Neural cell (in vitro differentiated cells): ENCODE data around the gene ATP1A2. TPM values are rescaled to one million over a fixed set of nuclear protein-coding genes. Genes with fewer than 3 reads are reported as not detected.

Experiments
- H2AFZ ChIP-seq: fragments of 200-600, 300-800 bp; sonication (generic), shearing (Covaris generic); 2 replicates; pipeline ENCODE4 v1.6.0; 2014; ENCODE audit warnings: low read depth, mild to moderate bottlenecking, antibody characterized with exemption, low read length, moderate library complexity
- H3F3A ChIP-seq: fragments of 200-600 bp; shearing (Covaris generic); 2 replicates; pipeline ENCODE4 v1.6.1; 2016; ENCODE audit warnings: mild to moderate bottlenecking, moderate library complexity, mixed read lengths, antibody characterized with exemption, low read length; ENCODE audit not compliant: insufficient read depth, poor library complexity, severe bottlenecking
- H3K27ac ChIP-seq: fragments of 200-600, 300-800 bp; sonication (generic), shearing (Covaris generic); 2 replicates; pipeline ENCODE4 v1.5.1; 2014; ENCODE audit warnings: mild to moderate bottlenecking, low read length, moderate library complexity
- H3K27me3 ChIP-seq: fragments of 300-800, 200-600 bp; sonication (generic), shearing (Covaris generic); 2 replicates; pipeline ENCODE4 v1.6.0; 2014; ENCODE audit warnings: mild to moderate bottlenecking, low read depth, low read length, moderate library complexity; ENCODE audit not compliant: insufficient read depth
- H3K36me3 ChIP-seq: fragments of 300-800, 200-600 bp; sonication (generic), shearing (Covaris generic); 2 replicates; pipeline ENCODE4 v1.5.1; 2014; ENCODE audit warnings: mild to moderate bottlenecking, antibody characterized with exemption, low read length, moderate library complexity; ENCODE audit not compliant: insufficient read depth
- H3K4me2 ChIP-seq: fragments of 300-800, 200-600 bp; sonication (generic), shearing (Covaris generic); 2 replicates; pipeline ENCODE4 v1.6.0; 2014; ENCODE audit warnings: mild to moderate bottlenecking, low read length
- H3K4me3 ChIP-seq: fragments of 300-800, 200-600 bp; sonication (generic), shearing (Covaris generic); 2 replicates; pipeline ENCODE4 v1.5.1; 2014; ENCODE audit warnings: mild to moderate bottlenecking, low read length, moderate library complexity
- H3K79me2 ChIP-seq: fragments of 200-600 bp; shearing (Covaris generic); replicated peaks from 2 replicates; pipeline ENCODE4 v1.6.0; 2014; ENCODE audit warnings: mild to moderate bottlenecking, low read length, moderate library complexity; ENCODE audit not compliant: insufficient read depth
- H3K9ac ChIP-seq: fragments of 300-800, 200-600 bp; sonication (generic), shearing (Covaris generic); 2 replicates; pipeline ENCODE4 v1.6.1; 2016; ENCODE audit warnings: mild to moderate bottlenecking, low read length, mixed read lengths
- H3K9me2 ChIP-seq: fragments of 200-600 bp; shearing (Covaris generic); 2 replicates; pipeline ENCODE4 v1.6.1; 2016; ENCODE audit warnings: mild to moderate bottlenecking, low read length, mixed read lengths; ENCODE audit not compliant: insufficient read depth
- H3K9me3 ChIP-seq: fragments of 200-600, 300-800 bp; sonication (generic), shearing (Covaris generic); 2 replicates; pipeline ENCODE4 v1.6.1; 2016; ENCODE audit warnings: mild to moderate bottlenecking, mixed run types, low read length, moderate library complexity, mixed read lengths
- H4K20me1 ChIP-seq: fragments of 200-600 bp; shearing (Covaris generic); 2 replicates; pipeline ENCODE4 v1.6.1; 2016; ENCODE audit warnings: mild to moderate bottlenecking, mixed run types; ENCODE audit not compliant: insufficient read depth
- EP300 ChIP-seq: fragments of 450-650 bp; conservative IDR thresholded peaks from 2 replicates; pipeline ENCODE4 v1.6.1; 2014; ENCODE audit warnings: antibody characterized with exemption, mild to moderate bottlenecking, moderate library complexity; ENCODE audit not compliant: poor library complexity, severe bottlenecking
- EZH2 ChIP-seq: fragments of 200-600, 300-800 bp; shearing (Covaris generic), sonication (generic); IDR thresholded peaks from 2 replicates; pipeline ENCODE4 v1.6.1; 2014; ENCODE audit warnings: antibody characterized with exemption, low read length, borderline replicate concordance, mild to moderate bottlenecking; ENCODE audit not compliant: insufficient read depth, poor library complexity, severe bottlenecking
- MXI1 ChIP-seq: fragments of 450-650 bp; conservative IDR thresholded peaks from 2 replicates; pipeline ENCODE4 v1.6.1; 2014; ENCODE audit warnings: antibody characterized with exemption, mild to moderate bottlenecking; ENCODE audit not compliant: poor library complexity, severe bottlenecking
- POLR2AphosphoS5 ChIP-seq: IDR thresholded peaks from 2 replicates; pipeline ENCODE4 v1.6.1; 2012
- RAD21 ChIP-seq: fragments of 450-650 bp; conservative IDR thresholded peaks from 2 replicates; pipeline ENCODE4 v1.6.1; 2014; ENCODE audit warnings: antibody characterized with exemption, mild to moderate bottlenecking, moderate library complexity
- SMC3 ChIP-seq: fragments of 450-650 bp; conservative IDR thresholded peaks from 2 replicates; pipeline ENCODE4 v1.6.1; 2014; ENCODE audit warnings: antibody characterized with exemption, mild to moderate bottlenecking, moderate library complexity; ENCODE audit not compliant: poor library complexity
- TAF1 ChIP-seq: IDR thresholded peaks from 2 replicates; pipeline ENCODE4 v1.6.1; 2012; ENCODE audit warnings: low read depth
- polyA plus RNA-seq: library from polyadenylated mRNA; depleted of rRNA; stranded (reverse); fragments of >200 nt; gene quantifications from 2 replicates; pipeline ENCODE4 v1.2.3, GENCODE V29; 2014
- TF ChIP-seq, protein P1 (sequence below): fragments of 450-650 bp; IDR thresholded peaks from 2 replicates; pipeline ENCODE4 v1.5.1; 2014; ENCODE audit warnings: antibody characterized with exemption, mild to moderate bottlenecking, moderate library complexity; ENCODE audit not compliant: poor library complexity, severe bottlenecking
- TF ChIP-seq, protein P2 (sequence below): IDR thresholded peaks from 2 replicates; pipeline ENCODE4 v1.6.1; 2012; ENCODE audit warnings: borderline replicate concordance

ATP1A2 gene
- polyA plus RNA-seq, 1 donor from 2014 or later: 0.12 TPM

DNA sequence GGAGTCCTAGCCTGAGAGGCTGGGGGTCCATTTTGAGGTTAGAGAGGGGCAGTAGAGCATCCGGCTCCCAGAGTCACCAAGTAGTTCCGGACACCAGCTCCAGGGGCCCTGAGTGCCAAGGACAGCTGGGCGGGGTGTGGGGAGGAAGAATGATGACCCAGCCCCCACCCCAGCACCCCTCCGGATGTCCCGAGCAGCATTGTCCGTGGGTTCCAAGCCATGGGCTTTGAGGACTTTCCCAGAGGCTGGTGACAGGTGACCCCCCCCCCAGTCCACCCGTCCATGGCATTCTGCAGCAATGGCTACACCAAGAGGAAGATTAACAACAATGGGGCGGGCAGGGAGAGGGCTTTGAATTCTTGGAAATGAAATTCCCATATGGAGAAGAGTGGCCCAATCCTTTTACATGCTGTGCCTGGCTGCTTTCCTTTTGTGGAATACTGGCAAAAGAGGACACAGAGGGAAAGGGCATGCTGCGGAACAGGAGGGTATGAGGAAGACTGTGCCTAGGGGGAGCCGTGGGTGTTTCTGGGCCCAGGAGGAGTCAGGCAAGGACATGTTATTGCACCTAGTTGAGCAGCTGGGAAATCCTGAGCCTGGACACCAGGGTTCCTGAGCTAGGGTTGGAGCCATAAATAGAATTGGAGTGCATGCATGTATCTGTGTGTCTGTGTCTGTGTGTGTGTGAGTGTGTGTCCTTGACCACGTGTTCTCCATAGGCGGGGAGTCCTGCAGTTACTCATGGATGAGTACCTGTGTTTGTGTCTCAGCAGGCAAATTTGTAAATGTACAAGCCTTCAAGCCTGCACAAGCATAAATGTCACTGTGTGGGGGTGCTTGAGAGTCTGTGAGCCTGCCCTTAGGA is 956 bp downstream of the ATP1A2 start:
- no peak overlapping the region for H3K9ac ChIP-seq
- no peak overlapping the region for H3K4me3 ChIP-seq
- H3K27me3 ChIP-seq: no peaks in the 10 kb centered on the region
- H4K20me1 ChIP-seq: no peaks in the 10 kb centered on the region
- no peaks in the 10 kb centered on the region for H3F3A ChIP-seq
- H3K79me2 ChIP-seq: no peaks in the 10 kb centered on the region
- TF ChIP-seq, protein P1, sequence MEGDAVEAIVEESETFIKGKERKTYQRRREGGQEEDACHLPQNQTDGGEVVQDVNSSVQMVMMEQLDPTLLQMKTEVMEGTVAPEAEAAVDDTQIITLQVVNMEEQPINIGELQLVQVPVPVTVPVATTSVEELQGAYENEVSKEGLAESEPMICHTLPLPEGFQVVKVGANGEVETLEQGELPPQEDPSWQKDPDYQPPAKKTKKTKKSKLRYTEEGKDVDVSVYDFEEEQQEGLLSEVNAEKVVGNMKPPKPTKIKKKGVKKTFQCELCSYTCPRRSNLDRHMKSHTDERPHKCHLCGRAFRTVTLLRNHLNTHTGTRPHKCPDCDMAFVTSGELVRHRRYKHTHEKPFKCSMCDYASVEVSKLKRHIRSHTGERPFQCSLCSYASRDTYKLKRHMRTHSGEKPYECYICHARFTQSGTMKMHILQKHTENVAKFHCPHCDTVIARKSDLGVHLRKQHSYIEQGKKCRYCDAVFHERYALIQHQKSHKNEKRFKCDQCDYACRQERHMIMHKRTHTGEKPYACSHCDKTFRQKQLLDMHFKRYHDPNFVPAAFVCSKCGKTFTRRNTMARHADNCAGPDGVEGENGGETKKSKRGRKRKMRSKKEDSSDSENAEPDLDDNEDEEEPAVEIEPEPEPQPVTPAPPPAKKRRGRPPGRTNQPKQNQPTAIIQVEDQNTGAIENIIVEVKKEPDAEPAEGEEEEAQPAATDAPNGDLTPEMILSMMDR: no peak
- TF ChIP-seq EP300 (no peak), TAF1 (no peak), RAD21 (no peak), MXI1 (no peak), SMC3 (no peak), POLR2AphosphoS5 (no peak), EZH2 (no peak)
- TF ChIP-seq, protein P2, sequence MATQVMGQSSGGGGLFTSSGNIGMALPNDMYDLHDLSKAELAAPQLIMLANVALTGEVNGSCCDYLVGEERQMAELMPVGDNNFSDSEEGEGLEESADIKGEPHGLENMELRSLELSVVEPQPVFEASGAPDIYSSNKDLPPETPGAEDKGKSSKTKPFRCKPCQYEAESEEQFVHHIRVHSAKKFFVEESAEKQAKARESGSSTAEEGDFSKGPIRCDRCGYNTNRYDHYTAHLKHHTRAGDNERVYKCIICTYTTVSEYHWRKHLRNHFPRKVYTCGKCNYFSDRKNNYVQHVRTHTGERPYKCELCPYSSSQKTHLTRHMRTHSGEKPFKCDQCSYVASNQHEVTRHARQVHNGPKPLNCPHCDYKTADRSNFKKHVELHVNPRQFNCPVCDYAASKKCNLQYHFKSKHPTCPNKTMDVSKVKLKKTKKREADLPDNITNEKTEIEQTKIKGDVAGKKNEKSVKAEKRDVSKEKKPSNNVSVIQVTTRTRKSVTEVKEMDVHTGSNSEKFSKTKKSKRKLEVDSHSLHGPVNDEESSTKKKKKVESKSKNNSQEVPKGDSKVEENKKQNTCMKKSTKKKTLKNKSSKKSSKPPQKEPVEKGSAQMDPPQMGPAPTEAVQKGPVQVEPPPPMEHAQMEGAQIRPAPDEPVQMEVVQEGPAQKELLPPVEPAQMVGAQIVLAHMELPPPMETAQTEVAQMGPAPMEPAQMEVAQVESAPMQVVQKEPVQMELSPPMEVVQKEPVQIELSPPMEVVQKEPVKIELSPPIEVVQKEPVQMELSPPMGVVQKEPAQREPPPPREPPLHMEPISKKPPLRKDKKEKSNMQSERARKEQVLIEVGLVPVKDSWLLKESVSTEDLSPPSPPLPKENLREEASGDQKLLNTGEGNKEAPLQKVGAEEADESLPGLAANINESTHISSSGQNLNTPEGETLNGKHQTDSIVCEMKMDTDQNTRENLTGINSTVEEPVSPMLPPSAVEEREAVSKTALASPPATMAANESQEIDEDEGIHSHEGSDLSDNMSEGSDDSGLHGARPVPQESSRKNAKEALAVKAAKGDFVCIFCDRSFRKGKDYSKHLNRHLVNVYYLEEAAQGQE: no peak
- no peak overlapping the region for H2AFZ ChIP-seq
- H3K9me2 ChIP-seq: no peaks in the 10 kb centered on the region
- H3K27ac ChIP-seq: no peak overlapping the region
- no peaks in the 10 kb centered on the region for H3K36me3 ChIP-seq
- no peaks in the 10 kb centered on the region for H3K9me3 ChIP-seq
- H3K4me2 ChIP-seq: no peak overlapping the region

DNA sequence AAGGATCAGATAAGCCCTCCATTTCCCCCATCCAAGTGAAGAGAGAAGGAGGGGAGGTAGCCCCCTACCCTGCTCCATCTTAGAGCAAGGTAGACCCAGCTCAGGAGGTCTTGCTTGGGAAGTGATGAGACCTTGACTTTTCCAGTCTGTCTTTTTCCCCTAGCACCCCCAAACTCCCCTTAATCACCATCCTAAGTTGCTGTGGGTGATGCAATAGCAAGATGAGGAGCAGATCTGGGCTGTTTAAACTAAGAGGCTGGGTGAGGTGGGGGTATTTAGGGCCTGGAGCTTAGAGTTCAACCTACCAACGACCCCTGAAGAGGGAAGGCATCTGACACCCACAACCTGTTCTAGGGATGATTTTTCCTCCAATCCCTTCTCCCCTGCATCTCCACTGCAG is 1.7 kb downstream of the ATP1A2 start:
- Histone ChIP-seq H3K27ac (no peak overlapping the region), H3K4me3 (no peak overlapping the region), H3F3A (no peaks in the 10 kb centered on the region), H3K27me3 (no peaks in the 10 kb centered on the region), H2AFZ (no peak overlapping the region), H3K9me2 (no peaks in the 10 kb centered on the region), H3K36me3 (no peaks in the 10 kb centered on the region), H3K4me2 (no peak overlapping the region), H3K9me3 (no peaks in the 10 kb centered on the region), H4K20me1 (no peaks in the 10 kb centered on the region), H3K9ac (no peak overlapping the region), H3K79me2 (no peaks in the 10 kb centered on the region)
- TF ChIP-seq, protein P2: no peak
- TF ChIP-seq EZH2: no peak
- TF ChIP-seq TAF1: no peak
- no peak for TF ChIP-seq SMC3
- no peak for TF ChIP-seq POLR2AphosphoS5
- TF ChIP-seq MXI1: no peak
- TF ChIP-seq, protein P1: no peak
